Astrocyte (in vitro differentiated cells and primary cell): ENCODE data around the gene LARGE1. TPM values are rescaled to one million over a fixed set of nuclear protein-coding genes. Genes with fewer than 3 reads are reported as not detected.

Experiments used
- DNase-seq: peaks from one replicate; pipeline ENCODE4 v3.0.0-alpha.2; 2010; ENCODE audit warnings: low read depth
- FAIRE-seq: peaks from 2 replicates; lab custom pipeline; 2011; peaks lifted over from hg19 to GRCh38; lab: Jason Lieb, UNC
- H2AFZ ChIP-seq: 2 replicates; pipeline ENCODE4 v1.6.0; 2012; ENCODE audit warnings: low read depth, low read length, inconsistent platforms
- H3K27ac ChIP-seq: 2 replicates; pipeline ENCODE4 v1.5.1; 2011; ENCODE audit warnings: low read depth, low read length, inconsistent platforms
- H3K27me3 ChIP-seq: 2 replicates; pipeline ENCODE4 v1.6.0; 2011; ENCODE audit warnings: low read length, inconsistent platforms; ENCODE audit not compliant: insufficient read depth
- H3K36me3 ChIP-seq: 2 replicates; pipeline ENCODE4 v1.5.1; 2011; ENCODE audit warnings: low read length, inconsistent platforms; ENCODE audit not compliant: insufficient read depth
- H3K4me1 ChIP-seq: 2 replicates; pipeline ENCODE4 v1.5.1; 2011; ENCODE audit warnings: low read length, inconsistent platforms; ENCODE audit not compliant: insufficient read depth
- H3K4me2 ChIP-seq: 2 replicates; pipeline ENCODE4 v1.6.0; 2012; ENCODE audit warnings: low read length, inconsistent platforms
- H3K4me3 ChIP-seq: 2 replicates; pipeline ENCODE4 v1.5.1; 2011; ENCODE audit warnings: low read depth, mild to moderate bottlenecking, low read length, inconsistent platforms; ENCODE audit not compliant: insufficient read depth
- H3K79me2 ChIP-seq: 2 replicates; pipeline ENCODE4 v1.6.0; 2012; ENCODE audit warnings: mild to moderate bottlenecking, low read length, inconsistent platforms; ENCODE audit not compliant: insufficient read depth
- H3K9ac ChIP-seq: 2 replicates; pipeline ENCODE4 v1.6.0; 2012; ENCODE audit warnings: mild to moderate bottlenecking, low read length, inconsistent platforms
- H3K9me3 ChIP-seq: 2 replicates; pipeline ENCODE4 v1.5.1; 2012; ENCODE audit warnings: low read depth, mild to moderate bottlenecking, low read length, inconsistent platforms; ENCODE audit not compliant: insufficient read depth
- H4K20me1 ChIP-seq: 2 replicates; pipeline ENCODE4 v1.6.0; 2012; ENCODE audit warnings: low read length, inconsistent platforms; ENCODE audit not compliant: insufficient read depth
- H3K27ac Mint-ChIP-seq: one replicate; pipeline ENCODE4 v1.8.0; 2021; ENCODE audit warnings: mild to moderate bottlenecking, mixed read lengths; ENCODE audit not compliant: unreplicated experiment
- H3K27me3 Mint-ChIP-seq: one replicate; pipeline ENCODE4 v1.8.0; 2021; ENCODE audit warnings: low read depth, mixed read lengths; ENCODE audit not compliant: unreplicated experiment
- H3K36me3 Mint-ChIP-seq: one replicate; pipeline ENCODE4 v1.8.0; 2021; ENCODE audit warnings: low read depth, mixed read lengths; ENCODE audit not compliant: unreplicated experiment
- H3K4me1 Mint-ChIP-seq: one replicate; pipeline ENCODE4 v1.8.0; 2021; ENCODE audit warnings: low read depth, mixed read lengths; ENCODE audit not compliant: unreplicated experiment
- H3K4me3 Mint-ChIP-seq: one replicate; pipeline ENCODE4 v1.8.0; 2021; ENCODE audit warnings: mild to moderate bottlenecking, moderate library complexity, mixed read lengths; ENCODE audit not compliant: unreplicated experiment
- H3K9me3 Mint-ChIP-seq: one replicate; pipeline ENCODE4 v1.8.0; 2021; ENCODE audit warnings: mild to moderate bottlenecking, mixed read lengths; ENCODE audit not compliant: unreplicated experiment
- CTCF ChIP-seq: IDR thresholded peaks from 2 replicates; pipeline ENCODE4 v1.5.1; 2011; ENCODE audit warnings: low read depth, mild to moderate bottlenecking, inconsistent platforms, low read length, moderate library complexity; ENCODE audit not compliant: insufficient read depth
- EZH2 ChIP-seq: IDR thresholded peaks from 2 replicates; pipeline ENCODE4 v1.6.1; 2012; ENCODE audit warnings: mild to moderate bottlenecking, low read length, inconsistent platforms; ENCODE audit not compliant: insufficient read depth
- total RNA-seq: library from RNA; stranded (reverse); gene quantifications from 2 replicates; pipeline ENCODE4 v1.2.1, GENCODE V29; 2021

Gene LARGE1
- total RNA-seq, 1 donor from 2014 or later = 92.6 TPM

DNA sequence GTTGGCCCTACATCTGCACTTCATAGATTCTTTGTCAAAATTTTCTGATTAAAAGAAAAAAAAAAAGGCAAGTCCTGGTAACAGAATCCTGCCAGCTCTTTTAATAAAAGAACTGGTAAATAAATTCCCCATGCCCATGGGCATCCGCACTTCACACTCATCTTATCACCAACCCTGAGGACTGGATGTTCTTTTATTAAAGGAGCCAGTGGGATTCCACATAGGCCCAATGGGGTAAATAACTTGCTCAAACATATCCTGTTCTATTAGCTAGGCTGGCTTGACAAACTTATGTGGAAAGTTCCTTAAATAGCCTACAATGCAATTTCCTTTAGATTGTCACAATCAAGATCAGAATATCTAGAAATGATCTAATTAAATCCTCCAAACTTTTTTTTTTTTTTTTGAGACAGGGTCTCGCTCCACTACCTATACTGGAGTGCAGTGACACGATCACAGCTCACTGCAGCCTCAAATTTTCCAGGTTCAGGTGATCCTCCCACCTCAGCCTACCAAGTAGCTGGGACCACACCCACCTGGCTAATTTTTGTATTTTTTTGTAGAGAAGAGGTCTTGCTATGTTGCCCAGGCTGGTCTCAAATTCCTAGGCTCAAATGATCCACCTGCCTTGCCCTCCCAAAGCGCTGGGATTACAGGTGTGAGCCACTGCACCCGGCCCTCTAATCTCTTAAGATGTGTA, 380.9 kb downstream of the LARGE1 start:
- Histone ChIP-seq H3K27ac (no peak overlapping the region), H3K27me3 (no peaks in the 10 kb centered on the region), H2AFZ (no peak overlapping the region), H3K79me2 (no peaks in the 10 kb centered on the region), H3K4me3 (no peak overlapping the region), H4K20me1 (no peaks in the 10 kb centered on the region), H3K4me2 (no peak overlapping the region), H3K4me1 (no peaks in the 10 kb centered on the region), H3K36me3 (no peaks in the 10 kb centered on the region), H3K9ac (no peak overlapping the region), H3K9me3 (no peaks in the 10 kb centered on the region)
- TF ChIP-seq EZH2 (no peak), CTCF (no peak)
- H3K9me3 Mint-ChIP-seq = no peaks in the 10 kb centered on the region
- DNase-seq (no peak), FAIRE-seq (no peak)
- H3K4me3 Mint-ChIP-seq = no peak overlapping the region
- H3K36me3 Mint-ChIP-seq = peaks cover 13% of the 10 kb centered on the region
- H3K27ac Mint-ChIP-seq = no peak overlapping the region
- H3K27me3 Mint-ChIP-seq = no peaks in the 10 kb centered on the region
- H3K4me1 Mint-ChIP-seq = peaks cover 13% of the 10 kb centered on the region

- Mint-ChIP-seq H3K27me3 (no peaks in the 10 kb centered on the region), H3K9me3 (no peaks in the 10 kb centered on the region), H3K4me3 (no peak overlapping the region), H3K27ac (no peak overlapping the region), H3K36me3 (peaks cover 17% of the 10 kb centered on the region), H3K4me1 (peaks cover 13% of the 10 kb centered on the region)
- TF ChIP-seq CTCF = no peak
- no peak for TF ChIP-seq EZH2
- no peaks in the 10 kb centered on the region for H3K36me3 ChIP-seq
- no peak overlapping the region for H3K27ac ChIP-seq
- no peaks in the 10 kb centered on the region for H4K20me1 ChIP-seq
- no peaks in the 10 kb centered on the region for H3K79me2 ChIP-seq
- no peak overlapping the region for H2AFZ ChIP-seq
- H3K27me3 ChIP-seq = no peaks in the 10 kb centered on the region
- no peak overlapping the region for H3K9ac ChIP-seq
- H3K9me3 ChIP-seq = no peaks in the 10 kb centered on the region
- no peak overlapping the region for H3K4me2 ChIP-seq
- DNase-seq = no peak
- no peak for FAIRE-seq
- H3K4me1 ChIP-seq = no peaks in the 10 kb centered on the region
- H3K4me3 ChIP-seq = no peak overlapping the region
Measured at GRCh38 chr22:33538277-33538885, 381.9 kb downstream of the LARGE1 start.

GRCh38 chr22:33537059-33537458, 383.2 kb downstream of the LARGE1 start:
- Mint-ChIP-seq H3K36me3 (peaks cover 17% of the 10 kb centered on the region), H3K4me3 (no peak overlapping the region), H3K27ac (no peak overlapping the region), H3K4me1 (peaks cover 5% of the 10 kb centered on the region), H3K9me3 (no peaks in the 10 kb centered on the region), H3K27me3 (no peaks in the 10 kb centered on the region)
- TF ChIP-seq CTCF (no peak), EZH2 (no peak)
- DNase-seq = no peak
- no peak overlapping the region for H3K27ac ChIP-seq
- no peak overlapping the region for H3K4me3 ChIP-seq
- FAIRE-seq = no peak
- no peaks in the 10 kb centered on the region for H3K4me1 ChIP-seq
- H3K27me3 ChIP-seq = no peaks in the 10 kb centered on the region
- no peaks in the 10 kb centered on the region for H3K79me2 ChIP-seq
- H2AFZ ChIP-seq = no peak overlapping the region
- H3K9ac ChIP-seq = no peak overlapping the region
- no peaks in the 10 kb centered on the region for H3K36me3 ChIP-seq
- no peaks in the 10 kb centered on the region for H3K9me3 ChIP-seq
- no peak overlapping the region for H3K4me2 ChIP-seq
- H4K20me1 ChIP-seq = no peaks in the 10 kb centered on the region
